GM12878 (cell line): ENCODE data around the gene ATP5PO. TPM values are rescaled to one million over a fixed set of nuclear protein-coding genes. Genes with fewer than 3 reads are reported as not detected.

ENCODE experiments used
- ATAC-seq: fragments of 200-7000 bp; cut with Tn5 transposase; 3 replicates; pipeline ENCODE4 v1.9.1; 2020; ENCODE audit warnings: mild to moderate bottlenecking, moderate library complexity
- BruUV-seq: library from RNA; stranded (reverse); fragments of 400-500 nt; replicated peaks from 2 replicates; lab custom pipeline; 2021; lab: Mats Ljungman, UMichigan
- CTCF ChIA-PET: fragments of 300-600 bp; sonication (Branson Sonifier 250); formaldehyde crosslinking; extraction: SDS; loops from one replicate; lab custom pipeline; 2021; ENCODE audit warnings: inconsistent platforms; lab: Yijun Ruan, JAX
- POLR2A ChIA-PET: fragments of 350-600 bp; formaldehyde crosslinking; extraction: SDS; loops from one replicate; lab custom pipeline; 2021; ENCODE audit warnings: inconsistent platforms; lab: Charles Lee
- RAD21 ChIA-PET: fragments of 300-600 bp; sonication (Branson Sonifier 250); formaldehyde crosslinking; loops from one replicate; lab custom pipeline; 2023; ENCODE audit warnings: antibody characterized with exemption; ENCODE audit not compliant: unreplicated experiment; lab: Charles Lee
- SMC1A ChIA-PET: fragments of 300-600 bp; sonication (Branson Sonifier 250); formaldehyde crosslinking; loops from one replicate; lab custom pipeline; 2023; ENCODE audit not compliant: unreplicated experiment, uncharacterized antibody; lab: Charles Lee
- DNase-seq: peaks from one replicate; pipeline ENCODE4 v3.0.0-alpha.2; 2011; ENCODE audit warnings: low read depth, low spot score
- FAIRE-seq: peaks from 3 replicates; lab custom pipeline; 2011; peaks lifted over from hg19 to GRCh38; lab: Jason Lieb, UNC
- H2AFZ ChIP-seq: 2 replicates; pipeline ENCODE4 v1.6.0; 2011; ENCODE audit warnings: low read depth, low read length, control low read depth; ENCODE audit not compliant: control insufficient read depth
- H3K27ac ChIP-seq: 2 replicates; pipeline ENCODE4 v1.5.1; 2011; ENCODE audit warnings: control low read depth; ENCODE audit not compliant: control insufficient read depth, insufficient read depth
- H3K27me3 ChIP-seq, 2 experiments: replicated peaks in 1 of 2; 2 replicates each; pipeline versions ENCODE4 v1.6.0 to v1.6.1; 2011; ENCODE audit warnings: low read length in 1 of 2; ENCODE audit not compliant: control insufficient read depth in 2 of 2, insufficient read depth in 2 of 2
- H3K36me3 ChIP-seq, 2 experiments: 2 replicates each; pipeline ENCODE4 v1.5.1; 2011; ENCODE audit warnings: low read length in 1 of 2; ENCODE audit not compliant: control insufficient read depth in 2 of 2, insufficient read depth in 2 of 2
- H3K4me1 ChIP-seq: 2 replicates; pipeline ENCODE4 v1.6.1; 2011; ENCODE audit warnings: mild to moderate bottlenecking, low read length, moderate library complexity, mixed read lengths; ENCODE audit not compliant: control insufficient read depth, insufficient read depth
- H3K4me2 ChIP-seq: 2 replicates; pipeline ENCODE4 v1.6.0; 2011; ENCODE audit warnings: control low read depth; ENCODE audit not compliant: control insufficient read depth, insufficient read depth
- H3K4me3 ChIP-seq: fragments of 200-600 bp; sonication (generic); 2 replicates; pipeline ENCODE4 v1.5.1; 2016
- H3K79me2 ChIP-seq: 2 replicates; pipeline ENCODE4 v1.6.0; 2011; ENCODE audit warnings: low read length; ENCODE audit not compliant: control insufficient read depth, insufficient read depth
- H3K9ac ChIP-seq: 2 replicates; pipeline ENCODE4 v1.8.0; 2011; ENCODE audit warnings: low read length, control low read depth, mixed read lengths; ENCODE audit not compliant: control insufficient read depth, insufficient read depth
- H3K9me3 ChIP-seq: replicated peaks from 3 replicates; pipeline ENCODE4 v1.5.1; 2011; ENCODE audit warnings: mild to moderate bottlenecking, low read length; ENCODE audit not compliant: control insufficient read depth, insufficient read depth
- H4K20me1 ChIP-seq: 2 replicates; pipeline ENCODE4 v1.6.0; 2011; ENCODE audit not compliant: control insufficient read depth, insufficient read depth
- ATF2 ChIP-seq: IDR thresholded peaks from 2 replicates; pipeline ENCODE4 v1.6.1; 2012; ENCODE audit warnings: low read length, inconsistent platforms
- ATF7 ChIP-seq: fragments of 450-650 bp; IDR thresholded peaks from 2 replicates; pipeline ENCODE4 v1.6.1; 2016; ENCODE audit warnings: low read depth, mild to moderate bottlenecking
- BRCA1 ChIP-seq: IDR thresholded peaks from 2 replicates; pipeline ENCODE4 v1.6.1; 2011; ENCODE audit warnings: low read depth, low read length, improper control_type of control experiment
- CREM ChIP-seq: IDR thresholded peaks from 2 replicates; pipeline ENCODE4 v1.6.1; 2014; ENCODE audit warnings: antibody characterized with exemption, low read depth
- GATAD2B ChIP-seq: fragments of 450-650 bp; conservative IDR thresholded peaks from 2 replicates; pipeline ENCODE4 v1.6.1; 2017; ENCODE audit warnings: low read depth, mild to moderate bottlenecking, moderate library complexity
- IRF4 ChIP-seq: IDR thresholded peaks from 2 replicates; pipeline ENCODE4 v1.6.1; 2011; ENCODE audit warnings: low read depth, low read length
- IRF5 ChIP-seq: fragments of 450-650 bp; IDR thresholded peaks from 2 replicates; pipeline ENCODE4 v1.6.1; 2017; ENCODE audit warnings: borderline replicate concordance
- NR2F1 ChIP-seq: fragments of 450-650 bp; conservative IDR thresholded peaks from 2 replicates; pipeline ENCODE4 v1.6.1; 2017; ENCODE audit warnings: mild to moderate bottlenecking
- POU2F2 ChIP-seq: IDR thresholded peaks from 3 replicates; pipeline ENCODE4 v1.6.1; 2011; ENCODE audit warnings: low read depth, mild to moderate bottlenecking, low read length, borderline replicate concordance
- SKIL ChIP-seq: fragments of 450-650 bp; IDR thresholded peaks from 2 replicates; pipeline ENCODE4 v1.6.1; 2017; ENCODE audit warnings: mild to moderate bottlenecking, low read depth, inconsistent platforms; ENCODE audit not compliant: poor library complexity, severe bottlenecking
- SMARCA5 ChIP-seq: fragments of 450-650 bp; IDR thresholded peaks from 2 replicates; pipeline ENCODE4 v1.6.1; 2017; ENCODE audit warnings: mild to moderate bottlenecking
- TBL1XR1 ChIP-seq: IDR thresholded peaks from 2 replicates; pipeline ENCODE4 v1.6.1; 2012; ENCODE audit warnings: low read depth, low read length, improper control_type of control experiment
- TCF3 ChIP-seq: IDR thresholded peaks from 2 replicates; pipeline ENCODE4 v1.6.1; 2012; ENCODE audit warnings: low read depth, mild to moderate bottlenecking, low read length, borderline replicate concordance; ENCODE audit not compliant: insufficient read depth
- ZNF24 ChIP-seq: fragments of 450-650 bp; IDR thresholded peaks from 2 replicates; pipeline ENCODE4 v1.6.1; 2017; ENCODE audit warnings: antibody characterized with exemption, mild to moderate bottlenecking
- WGBS: methylation state at CpG from one replicate; pipeline ENCODE4 v1.1.6; 2016; ENCODE audit warnings: low lambda C conversion rate; ENCODE audit not compliant: insufficient replicate concordance, insufficient coverage; ENCODE audit errors: missing lambda C conversion rate; 5-methylcytosine and 5-hydroxymethylcytosine counted together
- in situ Hi-C: fragments of 300-500 bp; cut with MboI; formaldehyde crosslinking; loops from 9 replicates; pipeline ENCODE4 v1.14.3; 2018; ENCODE audit warnings: mixed read lengths
- intact Hi-C: fragments of 100-400 bp; cut with micrococcal nuclease; formaldehyde crosslinking; loops from one replicate; pipeline ENCODE4 v1.14.2; 2022; ENCODE audit not compliant: unreplicated experiment
- polyA plus RNA-seq, 11 experiments: library from polyadenylated mRNA; depleted of rRNA in 4 of 11; unstranded in 6 of 11; stranded (reverse) in 5 of 11; fragments of >200 nt; fragmentation: Nextera tagmentation in 4 of 11; fragmentation: Illumina TruSeq in 1 of 11; extraction: Ambion mirVana in 4 of 11; extraction: Trizol in 1 of 11; gene quantifications; 1 replicate in 1 of 11; 2 replicates in 10 of 11; pipeline versions ENCODE4 v1.2.1 to v1.2.3, GENCODE V29; 2011 to 2016; ENCODE audit warnings: inconsistent platforms in 2 of 11, missing spikeins in 2 of 11, low read depth in 1 of 11
- total RNA-seq, 4 experiments: library from RNA; depleted of rRNA in 3 of 4; stranded (reverse); fragments of >200 nt in 3 of 4; fragmentation: Illumina TruSeq in 1 of 4; extraction: Trizol in 1 of 4; gene quantifications; 2 replicates each; pipeline versions ENCODE4 v1.2.1 to v1.2.3, GENCODE V29; 2013 to 2021
- TF ChIP-seq, protein P1 (sequence below): fragments of 450-650 bp; formaldehyde crosslinking; IDR thresholded peaks from 2 replicates; pipeline ENCODE4 v1.5.0; 2022; ENCODE audit warnings: mild to moderate bottlenecking, missing genetic modification characterization

Gene ATP5PO
- total and polyA plus RNA-seq, 10 of the 15 experiments (the other 5 are each of a cell fraction or from before 2014, with no cell fraction given): 251 to 1,656 (median 470) TPM

- H3K4me2 ChIP-seq: no peak overlapping the region
- RAD21 ChIA-PET: interaction anchor here (0.7 to 8.3 kb wide), 50 partner anchors 9 to 679 kb away, joined by 3 to 241 read pairs (median 5); partner anchors contain the start of genes MRPS6 and SLC5A3
- no peaks in the 10 kb centered on the region for H3K36me3 ChIP-seq
- no peak overlapping the region for H3K4me3 ChIP-seq
- SMC1A ChIA-PET: interaction anchor here (0.6 to 4.4 kb wide), 51 partner anchors 9 to 685 kb away, joined by 3 to 169 read pairs (median 5); partner anchors contain the start of gene ATP5PO
- H3K4me1 ChIP-seq: peaks cover 7% of the 10 kb centered on the region
- in situ Hi-C loops (loop anchor here (5.0 to 10.0 kb wide), 3 partner anchors 161 to 708 kb away; no protein-coding TSS in a partner anchor), intact Hi-C loops (loop anchor here (1.0 to 5.0 kb wide), 5 partner anchors 53 to 427 kb away; no protein-coding TSS in a partner anchor)
- H3K27ac ChIP-seq: no peak overlapping the region
- H3K9ac ChIP-seq: no peak overlapping the region
- POLR2A ChIA-PET: interaction anchor here (0.6 to 2.9 kb wide), 8 partner anchors 14 to 427 kb away, joined by 3 to 21 read pairs (median 4); no protein-coding TSS in a partner anchor
- no peaks in the 10 kb centered on the region for H4K20me1 ChIP-seq
- H3K79me2 ChIP-seq: no peaks in the 10 kb centered on the region
- no TSS peak for BruUV-seq
- FAIRE-seq (peak; percentile 97), DNase-seq (peak; percentile 67), ATAC-seq (peak; percentile 99)
- WGBS: 26% methylated on average over 13 of the region's 13 CpGs
- no peaks in the 10 kb centered on the region for H3K9me3 ChIP-seq
- no peaks in the 10 kb centered on the region for H3K27me3 ChIP-seq
- peak overlapping the region; percentile 49 for H2AFZ ChIP-seq
- CTCF ChIA-PET: interaction anchor here (0.6 to 4.4 kb wide), 63 partner anchors 10 to 706 kb away, joined by 3 to 349 read pairs (median 6); partner anchors contain the start of genes ATP5PO, MRPS6 and SLC5A3
- TF ChIP-seq SKIL (no peak), POU2F2 (0 out of 3 replicates have a peak, but pooled peaks have one; percentile 65), IRF5 (no peak), CREM (no peak), BRCA1 (no peak), SMARCA5 (peak; percentile 71), ATF2 (no peak), ZNF24 (0 out of 2 replicates have a peak, but pooled peaks have one; percentile 5), NR2F1 (no peak), ATF7 (no peak), TCF3 (no peak), IRF4 (0 out of 2 replicates have a peak, but pooled peaks have one; percentile 22), TBL1XR1 (no peak), GATAD2B (no peak)
- TF ChIP-seq, protein P1, sequence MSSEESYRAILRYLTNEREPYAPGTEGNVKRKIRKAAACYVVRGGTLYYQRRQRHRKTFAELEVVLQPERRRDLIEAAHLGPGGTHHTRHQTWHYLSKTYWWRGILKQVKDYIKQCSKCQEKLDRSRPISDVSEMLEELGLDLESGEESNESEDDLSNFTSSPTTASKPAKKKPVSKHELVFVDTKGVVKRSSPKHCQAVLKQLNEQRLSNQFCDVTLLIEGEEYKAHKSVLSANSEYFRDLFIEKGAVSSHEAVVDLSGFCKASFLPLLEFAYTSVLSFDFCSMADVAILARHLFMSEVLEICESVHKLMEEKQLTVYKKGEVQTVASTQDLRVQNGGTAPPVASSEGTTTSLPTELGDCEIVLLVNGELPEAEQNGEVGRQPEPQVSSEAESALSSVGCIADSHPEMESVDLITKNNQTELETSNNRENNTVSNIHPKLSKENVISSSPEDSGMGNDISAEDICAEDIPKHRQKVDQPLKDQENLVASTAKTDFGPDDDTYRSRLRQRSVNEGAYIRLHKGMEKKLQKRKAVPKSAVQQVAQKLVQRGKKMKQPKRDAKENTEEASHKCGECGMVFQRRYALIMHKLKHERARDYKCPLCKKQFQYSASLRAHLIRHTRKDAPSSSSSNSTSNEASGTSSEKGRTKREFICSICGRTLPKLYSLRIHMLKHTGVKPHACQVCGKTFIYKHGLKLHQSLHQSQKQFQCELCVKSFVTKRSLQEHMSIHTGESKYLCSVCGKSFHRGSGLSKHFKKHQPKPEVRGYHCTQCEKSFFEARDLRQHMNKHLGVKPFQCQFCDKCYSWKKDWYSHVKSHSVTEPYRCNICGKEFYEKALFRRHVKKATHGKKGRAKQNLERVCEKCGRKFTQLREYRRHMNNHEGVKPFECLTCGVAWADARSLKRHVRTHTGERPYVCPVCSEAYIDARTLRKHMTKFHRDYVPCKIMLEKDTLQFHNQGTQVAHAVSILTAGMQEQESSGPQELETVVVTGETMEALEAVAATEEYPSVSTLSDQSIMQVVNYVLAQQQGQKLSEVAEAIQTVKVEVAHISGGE (CRISPR knock-in tag): no peak
Observed at GRCh38 chr21:33924079-33924765, 8.6 kb upstream of the ATP5PO start.
